NCI-H2196 (cell line): ENCODE results near the gene CASKIN1.

Source experiments
- DNase-seq: peaks from one replicate; lab custom pipeline; 2025; ENCODE audit not compliant: unreplicated experiment; lab: John Stamatoyannopoulos, UW

The CASKIN1 gene

GRCh38 chr16:2157480-2158261, 38.7 kb downstream of the CASKIN1 start:
- DNase-seq, result no peak

DNA sequence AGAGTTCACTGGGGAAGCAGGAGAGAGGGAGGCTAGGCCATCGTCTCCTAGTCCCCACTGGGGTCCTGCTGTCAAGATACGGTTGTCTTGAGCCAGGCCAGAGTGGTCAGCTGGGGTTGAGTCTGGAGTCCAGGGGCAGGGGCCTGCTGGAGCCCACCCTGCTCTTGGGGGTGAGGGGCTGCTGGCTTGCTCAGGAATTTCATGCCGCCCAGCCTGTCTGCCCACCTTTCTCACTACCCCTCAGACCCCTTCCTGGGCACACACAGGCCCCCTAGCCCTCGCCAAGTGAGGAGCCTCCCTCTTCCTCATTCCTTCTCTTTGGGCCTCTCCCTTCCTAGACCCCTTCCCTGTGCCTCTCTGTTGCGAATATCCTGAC, 39.6 kb downstream of the CASKIN1 start:
- no peak for DNase-seq

DNA sequence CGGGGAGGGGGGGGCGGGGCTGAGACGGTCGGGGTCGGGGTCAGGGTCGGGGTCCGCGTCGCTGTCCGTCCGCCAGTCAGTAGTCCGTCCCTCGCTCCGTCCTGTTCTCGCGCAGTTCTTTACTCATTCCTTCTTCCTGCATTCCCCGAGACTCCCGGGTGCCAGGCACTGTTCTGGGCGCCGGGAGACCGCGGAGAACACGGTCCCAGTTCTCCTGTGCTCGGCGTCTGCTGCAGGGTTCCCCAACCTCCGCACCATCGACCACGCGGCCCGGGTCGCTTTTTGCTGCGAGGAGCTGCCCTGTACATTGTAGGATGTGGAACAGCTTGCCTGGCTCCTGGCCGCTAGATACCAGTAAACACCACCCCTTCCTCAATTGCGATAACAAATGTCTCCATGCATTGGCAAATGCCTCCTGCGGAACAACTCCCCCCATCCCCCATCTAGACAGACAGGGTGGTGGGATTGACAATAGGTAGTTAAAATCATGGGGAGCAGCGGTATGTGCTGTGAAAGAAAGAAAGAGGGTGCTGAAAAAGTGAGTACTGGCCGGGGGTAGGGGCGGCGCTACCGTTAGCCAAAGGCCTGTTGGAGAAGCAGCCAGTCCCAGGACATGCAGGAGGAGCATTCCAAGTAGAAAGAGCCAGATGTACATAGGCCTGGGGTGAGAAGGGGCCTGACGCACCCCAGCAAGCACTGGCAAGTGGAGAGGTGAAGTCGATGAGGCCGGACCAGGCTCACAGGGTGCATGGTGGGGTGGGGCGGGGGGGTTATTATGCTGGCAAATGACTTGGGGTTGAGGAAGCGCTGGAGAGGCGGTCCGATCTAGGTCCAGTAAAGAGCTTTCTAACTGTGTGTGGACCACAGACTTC, 40.2 kb downstream of the CASKIN1 start:
- DNase-seq, result no peak

DNA sequence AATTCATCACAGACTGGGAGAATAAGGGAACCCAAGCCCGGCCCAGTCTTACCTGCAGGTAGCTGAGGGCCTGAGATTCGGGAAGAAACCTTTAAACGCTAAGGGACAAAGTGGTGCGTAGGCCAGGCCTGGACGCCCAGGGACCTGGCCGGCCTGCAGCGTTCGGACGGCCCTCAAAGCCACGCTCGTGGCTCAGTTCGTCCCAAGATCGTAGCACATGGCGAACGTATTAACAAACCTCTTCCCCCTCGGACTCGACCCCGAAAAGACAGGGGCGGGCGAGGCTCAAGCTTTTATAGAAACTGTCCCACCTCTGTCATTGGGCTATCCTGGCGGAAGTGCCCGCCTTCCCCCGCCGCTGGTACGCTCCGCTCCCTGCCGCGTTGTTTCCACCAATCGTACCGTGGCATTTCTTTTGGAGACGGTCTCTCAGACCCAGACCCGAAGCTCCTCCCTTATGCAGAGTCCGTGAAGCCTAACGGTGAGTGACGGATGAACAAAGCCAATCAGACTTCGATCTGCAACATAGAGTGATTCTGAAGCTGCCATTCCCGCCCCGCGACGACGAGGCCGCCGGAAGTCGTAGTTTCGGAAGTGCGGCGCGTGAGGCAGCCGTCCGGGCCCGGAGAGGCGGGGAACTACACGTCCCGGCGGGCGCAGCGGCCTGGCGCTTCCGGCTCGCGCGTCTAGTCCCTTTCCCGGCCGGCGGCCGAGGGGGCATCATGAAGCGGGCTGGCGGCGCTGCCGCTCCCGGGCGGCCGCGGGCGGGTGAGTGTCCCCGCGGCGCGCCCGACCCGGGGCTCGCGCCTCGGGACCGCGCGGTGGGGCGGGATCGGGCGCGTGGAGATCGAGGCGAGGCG, 41.1 kb downstream of the CASKIN1 start, which contains the start of gene TRAF7:
Gene TRAF7 (plus strand): TSS at position 692 of the 860 bp plus-strand sequence. CDS start 8,139 bp downstream, outside the sequence.
- peak; percentile 99 for DNase-seq

DNA sequence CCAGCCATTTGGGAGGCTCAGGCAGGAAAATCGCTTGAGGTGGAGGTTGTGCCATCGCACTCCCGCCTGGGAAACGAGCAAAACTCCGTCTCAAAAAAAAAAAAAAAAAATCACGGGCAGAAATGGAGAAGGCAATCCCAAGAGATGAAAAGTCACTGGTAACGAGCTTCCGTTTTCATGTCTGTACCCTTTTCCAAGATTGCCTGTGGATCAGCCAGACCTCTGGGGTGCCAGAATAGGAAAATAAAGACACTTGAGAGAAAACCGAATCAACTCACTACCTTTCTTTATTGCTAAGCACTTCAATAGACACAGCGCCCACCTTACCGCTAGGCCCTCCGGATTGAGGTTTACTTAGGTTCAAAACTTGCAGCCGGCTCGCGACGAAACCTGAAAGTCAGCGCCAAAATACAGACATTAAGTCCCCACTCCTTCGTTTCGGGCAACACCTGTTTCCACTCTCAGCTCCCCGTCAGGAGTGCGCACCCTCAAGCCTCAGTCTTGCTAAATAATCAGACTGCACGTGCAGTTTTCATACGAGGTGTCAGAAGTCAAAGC, 41.8 kb downstream of the CASKIN1 start:
- no peak for DNase-seq

GRCh38 chr16:2152695-2153506, 43.5 kb downstream of the CASKIN1 start:
- no peak for DNase-seq

GRCh38 chr16:2151188-2152091, 45.0 kb downstream of the CASKIN1 start:
- DNase-seq, result no peak

- DNase-seq, result peak; percentile 56
These were observed 45.8 kb downstream of the CASKIN1 start for GRCh38 chr16:2150418-2151187.

DNA sequence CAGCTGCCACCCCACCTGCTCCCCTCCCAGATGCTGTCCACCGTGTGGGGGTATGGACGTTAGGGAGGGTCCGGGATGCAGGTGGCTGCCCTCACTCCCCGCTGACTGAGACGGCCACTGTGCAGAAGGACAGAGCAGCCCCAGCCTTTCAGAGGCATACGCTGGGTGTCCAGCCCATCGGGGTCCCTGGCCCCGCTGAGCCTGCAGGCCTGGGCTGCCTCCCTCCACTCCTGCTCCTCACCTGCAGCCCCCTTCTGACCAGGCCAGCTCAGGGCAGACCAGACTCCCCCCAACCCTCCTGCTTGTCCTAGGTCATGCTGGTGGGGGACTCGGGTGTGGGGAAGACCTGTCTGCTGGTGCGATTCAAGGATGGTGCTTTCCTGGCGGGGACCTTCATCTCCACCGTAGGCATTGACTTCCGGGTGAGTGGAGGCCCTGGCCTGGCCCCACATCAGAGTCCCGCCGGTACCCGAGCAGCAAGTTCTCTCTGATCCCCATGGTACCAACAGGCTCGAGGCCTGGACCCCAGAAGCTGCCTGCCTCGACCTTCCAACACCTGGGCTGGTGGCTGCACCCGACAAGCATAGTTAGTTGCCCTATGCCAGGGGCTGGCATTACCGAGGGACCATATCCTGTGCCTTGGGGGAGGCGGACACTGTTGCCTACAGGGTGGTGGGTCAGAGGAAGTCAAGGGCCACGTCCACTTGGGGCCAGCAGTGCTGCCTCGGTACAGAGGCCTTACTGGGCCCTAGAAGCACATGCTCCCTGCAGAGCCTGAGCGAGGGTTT, 46.6 kb downstream of the CASKIN1 start:
- no peak for DNase-seq

DNA sequence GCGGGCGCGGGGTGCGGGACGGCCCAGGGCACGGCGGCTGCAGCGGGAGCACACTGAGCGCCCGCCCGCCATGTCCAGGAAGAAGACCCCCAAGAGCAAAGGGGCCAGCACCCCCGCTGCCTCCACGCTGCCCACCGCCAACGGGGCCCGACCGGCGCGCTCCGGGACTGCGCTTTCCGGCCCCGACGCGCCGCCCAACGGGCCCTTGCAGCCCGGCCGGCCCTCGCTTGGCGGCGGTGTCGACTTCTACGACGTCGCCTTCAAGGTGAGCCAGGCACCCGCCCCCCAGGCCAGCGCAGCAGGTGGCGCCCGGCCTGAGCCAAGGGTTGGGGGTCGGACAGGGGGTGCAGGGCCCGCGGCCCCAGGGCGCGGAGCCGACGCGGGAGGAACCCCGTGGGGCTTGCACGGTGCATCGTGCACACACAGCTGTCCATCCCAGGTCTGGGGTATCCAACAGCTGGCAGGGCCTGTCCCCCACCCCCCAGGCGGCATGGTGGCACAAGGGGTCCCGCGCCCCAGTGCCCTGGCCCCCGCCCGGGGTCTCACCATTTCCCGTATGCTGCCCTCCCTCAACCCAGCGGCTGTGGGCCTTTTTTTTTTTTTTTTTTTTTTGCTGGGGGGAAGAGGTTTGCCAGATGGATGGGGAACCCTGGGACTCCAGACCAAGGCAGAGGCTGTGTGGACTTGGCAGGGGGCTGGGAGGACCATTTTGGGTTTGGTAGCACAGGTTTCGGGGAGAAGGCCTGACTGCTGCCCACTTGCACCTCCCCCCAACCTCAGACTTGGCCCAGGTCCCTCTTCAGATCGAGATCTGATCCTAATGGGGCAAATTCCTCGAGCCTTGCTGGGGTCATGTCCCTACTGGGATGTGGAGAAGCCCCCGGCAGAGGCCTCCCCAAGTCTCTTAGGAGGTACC, 47.4 kb downstream of the CASKIN1 start:
- peak; percentile 36 for DNase-seq

DNA sequence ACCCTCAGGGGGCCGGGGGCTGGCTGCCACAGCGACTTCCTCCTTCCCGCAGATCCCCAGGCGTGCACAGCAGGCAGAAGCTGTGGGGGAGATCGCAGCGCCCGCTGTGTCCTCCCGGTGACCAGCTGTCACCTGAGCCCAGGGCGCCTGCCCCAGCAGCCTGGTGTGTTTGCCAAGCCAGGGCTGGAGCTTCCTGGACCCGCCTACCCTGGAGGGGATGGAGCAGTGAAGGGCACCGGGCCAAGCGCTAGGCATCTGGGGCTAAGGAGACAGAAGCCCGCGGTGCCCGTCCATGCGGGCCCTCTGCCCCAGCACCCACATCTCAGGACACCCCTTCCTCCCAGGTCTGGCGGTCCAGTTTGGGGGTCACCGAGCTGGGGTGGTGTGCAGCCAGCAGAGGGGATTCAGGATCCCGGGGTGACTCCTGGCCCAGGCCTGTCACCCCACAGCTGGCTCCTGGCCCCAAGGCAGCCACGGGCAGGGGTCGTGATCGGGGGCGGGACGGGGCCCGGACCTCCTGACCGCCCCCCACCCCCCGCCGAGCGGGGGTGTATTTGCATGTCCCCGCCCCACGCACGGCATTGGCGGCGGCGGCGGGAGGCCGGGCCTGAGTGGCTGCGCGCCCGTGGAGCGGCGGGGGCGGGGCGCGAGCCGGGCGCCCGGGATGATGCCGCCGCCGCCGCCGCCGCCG, 48.3 kb downstream of the CASKIN1 start, which contains the start of gene RAB26:
Gene RAB26 (plus strand): TSS at position 645 of the 691 bp plus-strand sequence. CDS start 159 bp downstream, outside the sequence.
- DNase-seq, result peak; percentile 97

DNA sequence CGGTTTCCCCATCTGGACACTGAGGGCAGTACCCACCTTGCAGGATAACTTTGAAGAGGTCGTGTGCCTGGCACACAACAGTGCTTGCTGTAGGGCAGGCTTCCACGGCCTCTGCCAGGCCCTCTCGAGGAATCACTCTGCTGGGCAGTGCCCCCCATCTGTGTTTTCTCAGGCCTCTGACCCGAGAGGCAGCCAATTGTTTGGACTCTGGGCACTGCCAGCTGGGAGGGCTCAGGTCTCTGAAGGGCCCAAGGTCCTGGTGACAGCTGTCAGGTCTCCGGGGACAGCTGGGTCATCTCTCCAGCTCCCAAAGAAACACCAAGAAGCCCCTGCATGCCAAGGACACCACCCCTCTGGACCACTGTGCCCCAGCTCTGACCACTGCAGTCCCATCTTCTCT, 49.0 kb downstream of the CASKIN1 start:
- DNase-seq, result no peak

DNA sequence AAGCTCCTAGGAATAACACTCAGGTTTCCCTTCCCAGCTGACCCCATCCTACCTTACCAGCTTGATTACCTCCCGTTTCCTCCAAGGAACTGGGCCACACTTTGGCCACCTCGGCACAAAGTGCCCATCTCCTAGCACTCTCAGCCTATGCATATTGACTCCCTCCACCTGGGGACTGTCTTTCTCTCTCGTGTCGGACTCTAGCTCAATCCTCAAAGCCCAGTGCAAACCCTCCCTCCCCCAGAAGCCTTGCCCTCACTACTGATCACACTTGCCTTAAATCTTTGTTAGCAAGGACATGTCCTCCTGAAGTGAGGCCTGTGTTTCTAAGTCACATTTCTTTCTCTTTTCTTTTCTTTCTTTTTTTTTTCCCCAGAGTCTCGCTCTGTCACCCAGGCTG, 50.6 kb downstream of the CASKIN1 start:
- DNase-seq, result no peak

- DNase-seq, result no peak
These were observed 52.4 kb downstream of the CASKIN1 start for GRCh38 chr16:2143878-2144485.
